A673 (cell line): ENCODE measurements around the gene SPRYD3. TPM values are rescaled to one million over a fixed set of nuclear protein-coding genes. Genes with fewer than 3 reads are reported as not detected.

ENCODE experiments used
- BruUV-seq: library from RNA; stranded (reverse); fragments of 400-500 nt; replicated peaks from 2 replicates; lab custom pipeline; 2021; lab: Mats Ljungman, UMichigan
- CTCF ChIA-PET: fragments of 300-600 bp; sonication (Branson Sonifier 250); formaldehyde crosslinking; loops from one replicate; lab custom pipeline; 2022; ENCODE audit warnings: antibody characterized with exemption; lab: Charles Lee
- POLR2A ChIA-PET: fragments of 300-600 bp; sonication (Branson Sonifier 250); formaldehyde crosslinking; loops from one replicate; lab custom pipeline; 2022; ENCODE audit warnings: antibody characterized with exemption; ENCODE audit not compliant: low non-redundant PET; lab: Charles Lee
- DNase-seq: peaks from one replicate; pipeline ENCODE4 v3.0.0-alpha.2; 2015; ENCODE audit warnings: low spot score
- H3K27ac ChIP-seq: fragments of 200-600 bp; sonication (generic); 2 replicates; pipeline ENCODE4 v1.5.1; 2016; ENCODE audit warnings: mixed run types, low read depth, mild to moderate bottlenecking, mixed read lengths, antibody characterized with exemption, low read length; ENCODE audit not compliant: poor library complexity, severe bottlenecking
- H3K27me3 ChIP-seq: fragments of 200-600 bp; sonication (generic); replicated peaks from 2 replicates; pipeline ENCODE4 v1.6.1; 2017; ENCODE audit warnings: mixed run types, low read depth, mild to moderate bottlenecking, mixed read lengths, antibody characterized with exemption, low read length; ENCODE audit not compliant: insufficient read depth, poor library complexity
- H3K36me3 ChIP-seq: fragments of 200-600 bp; sonication (generic); 2 replicates; pipeline ENCODE4 v1.6.1; 2016; ENCODE audit warnings: mixed run types, mild to moderate bottlenecking, mixed read lengths, antibody characterized with exemption, low read length; ENCODE audit not compliant: insufficient read depth, poor library complexity, severe bottlenecking
- H3K4me1 ChIP-seq: fragments of 200-600 bp; sonication (generic); 2 replicates; pipeline ENCODE4 v1.6.1; 2017; ENCODE audit warnings: mixed run types, mild to moderate bottlenecking, mixed read lengths, antibody characterized with exemption, low read length; ENCODE audit not compliant: insufficient read depth, poor library complexity, severe bottlenecking
- H3K4me3 ChIP-seq: fragments of 200-600 bp; sonication (generic); 2 replicates; pipeline ENCODE4 v1.5.1; 2016; ENCODE audit warnings: low read depth, mixed run types, mild to moderate bottlenecking, mixed read lengths, low read length; ENCODE audit not compliant: poor library complexity, severe bottlenecking
- H3K9me3 ChIP-seq: fragments of 200-600 bp; sonication (generic); 2 replicates; pipeline ENCODE4 v1.6.1; 2016; ENCODE audit warnings: mixed run types, low read depth, mild to moderate bottlenecking, mixed read lengths, antibody characterized with exemption, low read length; ENCODE audit not compliant: poor library complexity, severe bottlenecking
- CTCF ChIP-seq: fragments of 300-800, 200-600 bp; sonication (generic); conservative IDR thresholded peaks from 2 replicates; pipeline ENCODE4 v1.5.1; 2017; ENCODE audit warnings: low read depth, mild to moderate bottlenecking, antibody characterized with exemption, low read length, moderate library complexity, mixed read lengths
- EZH2 ChIP-seq: fragments of 200-600 bp; sonication (generic); IDR thresholded peaks from 2 replicates; pipeline ENCODE4 v1.6.1; 2017; ENCODE audit warnings: borderline replicate concordance, low read depth, mild to moderate bottlenecking, mixed read lengths, antibody characterized with exemption, low read length; ENCODE audit not compliant: poor library complexity, severe bottlenecking
- intact Hi-C: fragments of 100-400 bp; cut with micrococcal nuclease; formaldehyde crosslinking; loops from one replicate; pipeline ENCODE4 v1.10.0; 2022; ENCODE audit not compliant: unreplicated experiment
- total RNA-seq: library from RNA; stranded (reverse); gene quantifications from 2 replicates; pipeline ENCODE4 v1.2.3, GENCODE V29; 2021

Gene SPRYD3
- total RNA-seq, 1 experiment from 2014 or later: 19.3 TPM

DNA sequence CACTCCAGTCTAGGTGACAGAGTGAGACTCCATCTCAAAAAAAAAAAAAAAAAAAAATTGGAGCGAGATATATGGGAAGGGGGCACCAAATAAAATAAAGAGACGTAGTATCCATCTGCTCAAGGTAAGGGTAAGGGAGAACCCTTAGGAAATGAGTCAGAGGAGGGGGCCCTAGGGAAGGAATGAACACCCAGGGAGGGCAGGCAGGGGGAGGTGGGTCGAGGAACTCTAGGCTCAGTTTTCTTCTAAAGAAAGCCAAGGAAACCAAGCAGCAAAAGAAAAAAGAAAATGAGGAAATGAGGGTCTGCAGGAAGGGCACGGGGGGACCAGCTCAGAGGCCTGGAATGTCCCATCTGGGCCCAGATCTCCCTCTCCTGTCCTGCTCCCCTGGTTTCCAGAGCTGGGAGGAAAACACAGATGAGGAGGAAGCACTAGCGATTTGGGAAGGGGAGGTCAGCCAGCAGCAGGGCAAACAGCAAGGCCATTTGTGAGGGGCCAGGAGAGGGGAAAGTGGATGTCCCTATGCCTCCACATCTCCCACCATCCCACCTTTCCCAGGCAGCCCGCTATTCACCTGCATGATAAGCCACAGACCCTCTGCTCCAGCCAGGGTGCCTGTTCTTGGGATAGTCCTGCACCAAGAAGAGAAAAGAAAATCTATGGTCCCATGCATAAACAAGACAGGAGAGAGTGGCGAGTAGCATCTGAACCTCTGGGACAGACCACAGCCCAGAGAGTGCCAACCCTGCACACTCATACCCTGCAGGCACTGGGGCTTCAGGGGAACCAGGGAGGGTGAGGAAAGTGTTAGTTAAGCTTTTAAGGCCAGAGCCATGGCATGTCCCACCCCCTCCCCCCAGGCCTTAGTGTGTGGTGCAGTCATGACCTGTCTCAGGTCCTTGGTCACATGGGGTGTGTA, 11.9 kb downstream of the SPRYD3 start:
- BruUV-seq: no TSS peak
- no peak overlapping the region for H3K4me3 ChIP-seq
- TF ChIP-seq EZH2: no peak
- TF ChIP-seq CTCF: no peak
- no peaks in the 10 kb centered on the region for H3K9me3 ChIP-seq
- POLR2A ChIA-PET: no interaction called here
- H3K27me3 ChIP-seq: no peaks in the 10 kb centered on the region
- intact Hi-C loops: loop anchor here (2.0 to 5.0 kb wide), 2 partner anchors 115 to 219 kb away; partner anchors contain the start of genes CSAD and ZNF740
- CTCF ChIA-PET: no interaction called here
- DNase-seq: no peak
- H3K36me3 ChIP-seq: peaks cover 16% of the 10 kb centered on the region
- no peak overlapping the region for H3K27ac ChIP-seq
- H3K4me1 ChIP-seq: peaks cover 12% of the 10 kb centered on the region

DNA sequence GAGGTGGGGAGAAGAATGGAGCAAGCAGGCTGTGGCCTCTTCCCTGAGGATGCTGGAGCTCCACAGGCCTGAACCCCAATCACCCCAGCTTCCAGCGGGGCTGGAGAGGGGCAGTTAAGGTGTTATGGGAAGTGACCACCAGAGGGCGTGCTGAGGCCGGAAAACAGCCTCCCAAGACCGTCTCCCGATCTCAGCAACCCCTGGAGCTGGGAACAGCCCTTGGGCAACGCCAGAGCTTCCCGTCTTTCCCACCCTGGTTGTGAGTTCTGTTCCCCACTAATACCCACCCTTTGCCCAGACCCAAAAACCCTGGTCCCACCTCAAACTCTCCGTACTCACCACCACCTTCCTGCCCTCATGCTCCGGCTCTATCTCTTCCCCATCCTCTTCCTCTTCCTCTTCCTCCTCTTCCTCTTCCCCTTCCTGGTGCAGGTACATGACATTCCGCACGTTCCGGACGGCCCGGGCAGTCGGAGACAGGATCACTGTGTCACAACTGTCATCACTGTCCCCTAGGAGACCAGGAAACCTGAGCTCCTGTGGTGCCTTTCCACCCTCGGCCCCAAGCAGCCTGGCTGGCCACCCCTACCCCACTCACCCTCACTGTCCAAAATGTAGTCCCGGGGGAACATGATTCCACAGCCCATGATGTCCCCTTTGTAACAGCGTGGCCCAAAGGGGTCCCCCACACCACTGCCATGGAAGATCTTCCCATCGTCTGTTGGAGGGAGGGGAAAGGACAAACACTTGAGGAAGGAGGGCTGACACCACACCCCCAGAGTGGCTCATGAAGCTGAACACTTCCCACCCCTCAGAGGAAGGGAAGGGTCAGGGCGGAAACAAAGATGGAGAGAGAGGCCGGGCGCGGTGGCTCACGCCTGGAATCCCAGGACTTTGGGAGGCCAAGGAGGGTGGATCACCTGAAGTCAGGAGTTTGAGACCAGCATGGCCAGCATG, 12.9 kb downstream of the SPRYD3 start:
- TF ChIP-seq EZH2: no peak
- TF ChIP-seq CTCF: peak; percentile 86
- H3K27ac ChIP-seq: no peak overlapping the region
- DNase-seq: peak; percentile 79
- no peaks in the 10 kb centered on the region for H3K9me3 ChIP-seq
- H3K27me3 ChIP-seq: no peaks in the 10 kb centered on the region
- intact Hi-C loops: loop anchor here (1.0 to 5.0 kb wide), 3 partner anchors 33 to 221 kb away; partner anchors contain the start of genes CSAD and ZNF740
- ChIA-PET POLR2A (interaction anchor here (1.3 kb wide), 1 partner anchor 33 kb away, joined by 3 read pairs; no protein-coding TSS in a partner anchor), CTCF (interaction anchor here (0.6 to 3.0 kb wide), 18 partner anchors 10 to 442 kb away, joined by 3 to 62 read pairs (median 4); partner anchors contain the start of genes AAAS, EIF4B, IGFBP6 and SPRYD3)
- H3K36me3 ChIP-seq: peaks cover 16% of the 10 kb centered on the region
- H3K4me1 ChIP-seq: peaks cover 1% of the 10 kb centered on the region
- BruUV-seq: no TSS peak
- no peak overlapping the region for H3K4me3 ChIP-seq

GRCh38 chr12:53065470-53065869, 13.7 kb downstream of the SPRYD3 start:
- TSS peak; percentile 45 for BruUV-seq

More at GRCh38 chr12:53065470-53065869, 13.7 kb downstream of the SPRYD3 start:
- TF ChIP-seq EZH2 (no peak), CTCF (no peak)
- Histone ChIP-seq H3K27ac (no peak overlapping the region), H3K27me3 (no peaks in the 10 kb centered on the region), H3K4me3 (no peak overlapping the region), H3K9me3 (no peaks in the 10 kb centered on the region), H3K4me1 (no peaks in the 10 kb centered on the region), H3K36me3 (peaks cover 13% of the 10 kb centered on the region)
- POLR2A ChIA-PET: interaction anchor here (1.3 kb wide), 1 partner anchor 34 kb away, joined by 3 read pairs; no protein-coding TSS in a partner anchor
- intact Hi-C loops: loop anchor here (5.0 kb wide), 1 partner anchor 117 kb away; the partner anchor contains the start of genes CSAD and ZNF740
- CTCF ChIA-PET: interaction anchor here (0.6 to 3.0 kb wide), 17 partner anchors 10 to 443 kb away, joined by 3 to 62 read pairs (median 5); partner anchors contain the start of genes AAAS, IGFBP6 and SPRYD3
- DNase-seq: no peak
